Measurements from ENCODE around the gene ARRDC1. TPM values are rescaled to one million over a fixed set of nuclear protein-coding genes. Genes with fewer than 3 reads are reported as not detected.

ARRDC1 gene
- total RNA-seq, 1 donor, result 92.4 TPM

Small RNA genes within 50 kb of the gene (small RNA-seq; reads per million reads assigned to genes)
- gene RF00017, result not detected

Other genes starting within 250 kb of the ARRDC1 start
- 28.3 TPM for gene EXD3, start 182.5 kb upstream of the ARRDC1 start, total RNA-seq
- gene NOXA1, start 182.3 kb upstream of the ARRDC1 start, total RNA-seq, result 4.6 TPM
- gene ENTPD8, start 164.3 kb upstream of the ARRDC1 start, total RNA-seq, result 0.27 TPM
- gene NSMF, start 146.4 kb upstream of the ARRDC1 start, total RNA-seq, result 26.4 TPM
- gene PNPLA7, start 55.3 kb upstream of the ARRDC1 start, total RNA-seq, result 11.6 TPM
- gene MRPL41, start 53.8 kb upstream of the ARRDC1 start, total RNA-seq, result 18.3 TPM
- gene DPH7, start 26.8 kb upstream of the ARRDC1 start, total RNA-seq, result 25.0 TPM
- gene ZMYND19, start 15.2 kb upstream of the ARRDC1 start, total RNA-seq, result 13.2 TPM
- gene EHMT1, start 13.3 kb downstream of the ARRDC1 start, total RNA-seq, result 119 TPM

Measured in hematopoietic multipotent progenitor cell (in vitro differentiated cells).